Measurements from ENCODE around the gene MYL4.

The MYL4 gene

GRCh38 chr17:47189732-47190237, 19.4 kb upstream of the MYL4 start:
- H3K27me3 ChIP-seq (ENCODE audit: insufficient read depth, low read length, poor library complexity, severe bottlenecking) = peaks cover 5% of the 10 kb centered on the region
- H4K20me1 ChIP-seq (ENCODE audit: insufficient read depth, low read length, poor library complexity, severe bottlenecking) = peaks cover 39% of the 10 kb centered on the region
- peak overlapping the region; percentile 74 for H3K4me2 ChIP-seq (ENCODE audit: low read depth, low read length, poor library complexity, severe bottlenecking)
- peak overlapping the region; percentile 97 for H3K4me3 ChIP-seq (ENCODE audit: low read length, poor library complexity, severe bottlenecking)
- peak overlapping the region; percentile 60 for H3K9ac ChIP-seq (ENCODE audit: low read depth, low read length, poor library complexity, severe bottlenecking)
- H3K36me3 ChIP-seq (ENCODE audit: insufficient read depth, low read length) = no peaks in the 10 kb centered on the region
- peak overlapping the region; percentile 95 for H2AFZ ChIP-seq (ENCODE audit: low read length)
- H3K9me2 ChIP-seq (replicated peaks; ENCODE audit: low read depth, low read length) = no peaks in the 10 kb centered on the region
- no peaks in the 10 kb centered on the region for H3K9me3 ChIP-seq (ENCODE audit: insufficient read depth, low read depth, low read length)
- no peaks in the 10 kb centered on the region for H3F3A ChIP-seq (ENCODE audit: low read depth)
- H3K4me1 ChIP-seq (ENCODE audit: insufficient read depth, low read length, poor library complexity, severe bottlenecking) = peaks cover 34% of the 10 kb centered on the region
- peaks cover 43% of the 10 kb centered on the region for H3K79me2 ChIP-seq (ENCODE audit: insufficient read depth, low read length)
- no peak for TF ChIP-seq CTCF (conservative IDR thresholded peaks at IDR 0.05; ENCODE audit: low read length)
- TF ChIP-seq EZH2phosphoT487 (IDR thresholded peaks at IDR 0.05; ENCODE audit: borderline replicate concordance) = no peak

- Histone ChIP-seq H3K9me3 (ENCODE audit: insufficient read depth, low read depth, low read length) (no peaks in the 10 kb centered on the region), H3K9ac (ENCODE audit: low read depth, low read length, poor library complexity, severe bottlenecking) (peak overlapping the region; percentile 60), H3K9me2 (replicated peaks; ENCODE audit: low read depth, low read length) (no peaks in the 10 kb centered on the region), H3K4me3 (ENCODE audit: low read length, poor library complexity, severe bottlenecking) (no peak overlapping the region), H3K4me2 (ENCODE audit: low read depth, low read length, poor library complexity, severe bottlenecking) (peak overlapping the region; percentile 74), H3K4me1 (ENCODE audit: insufficient read depth, low read length, poor library complexity, severe bottlenecking) (peaks cover 33% of the 10 kb centered on the region), H3K27me3 (ENCODE audit: insufficient read depth, low read length, poor library complexity, severe bottlenecking) (peaks cover 5% of the 10 kb centered on the region), H4K20me1 (ENCODE audit: insufficient read depth, low read length, poor library complexity, severe bottlenecking) (peaks cover 36% of the 10 kb centered on the region), H3K79me2 (ENCODE audit: insufficient read depth, low read length) (peaks cover 38% of the 10 kb centered on the region), H2AFZ (ENCODE audit: low read length) (no peak overlapping the region), H3K36me3 (ENCODE audit: insufficient read depth, low read length) (no peaks in the 10 kb centered on the region), H3F3A (ENCODE audit: low read depth) (no peaks in the 10 kb centered on the region)
- no peak for TF ChIP-seq CTCF (conservative IDR thresholded peaks at IDR 0.05; ENCODE audit: low read length)
- TF ChIP-seq EZH2phosphoT487 (IDR thresholded peaks at IDR 0.05; ENCODE audit: borderline replicate concordance) = no peak
Measured at GRCh38 chr17:47190243-47190642, 18.9 kb upstream of the MYL4 start.

- Histone ChIP-seq H3K9me2 (replicated peaks; ENCODE audit: low read depth, low read length) (no peaks in the 10 kb centered on the region), H4K20me1 (ENCODE audit: insufficient read depth, low read length, poor library complexity, severe bottlenecking) (peaks cover 30% of the 10 kb centered on the region), H3K4me3 (ENCODE audit: low read length, poor library complexity, severe bottlenecking) (no peak overlapping the region), H3K4me2 (ENCODE audit: low read depth, low read length, poor library complexity, severe bottlenecking) (peak overlapping the region; percentile 74), H3F3A (ENCODE audit: low read depth) (no peaks in the 10 kb centered on the region), H3K36me3 (ENCODE audit: insufficient read depth, low read length) (no peaks in the 10 kb centered on the region), H2AFZ (ENCODE audit: low read length) (no peak overlapping the region), H3K79me2 (ENCODE audit: insufficient read depth, low read length) (peaks cover 33% of the 10 kb centered on the region), H3K27me3 (ENCODE audit: insufficient read depth, low read length, poor library complexity, severe bottlenecking) (peaks cover 5% of the 10 kb centered on the region), H3K4me1 (ENCODE audit: insufficient read depth, low read length, poor library complexity, severe bottlenecking) (peaks cover 30% of the 10 kb centered on the region), H3K9me3 (ENCODE audit: insufficient read depth, low read depth, low read length) (no peaks in the 10 kb centered on the region), H3K9ac (ENCODE audit: low read depth, low read length, poor library complexity, severe bottlenecking) (no peak overlapping the region)
- no peak for TF ChIP-seq CTCF (conservative IDR thresholded peaks at IDR 0.05; ENCODE audit: low read length)
- no peak for TF ChIP-seq EZH2phosphoT487 (IDR thresholded peaks at IDR 0.05; ENCODE audit: borderline replicate concordance)
Measured at GRCh38 chr17:47190770-47191169, 18.4 kb upstream of the MYL4 start.
